NCI-H187 (cell line): ENCODE results near the gene KDM8.

Experiments
- DNase-seq, 2 experiments: peaks; one replicate each; lab custom pipeline; 2025; lab: John Stamatoyannopoulos, UW

KDM8 gene

DNA sequence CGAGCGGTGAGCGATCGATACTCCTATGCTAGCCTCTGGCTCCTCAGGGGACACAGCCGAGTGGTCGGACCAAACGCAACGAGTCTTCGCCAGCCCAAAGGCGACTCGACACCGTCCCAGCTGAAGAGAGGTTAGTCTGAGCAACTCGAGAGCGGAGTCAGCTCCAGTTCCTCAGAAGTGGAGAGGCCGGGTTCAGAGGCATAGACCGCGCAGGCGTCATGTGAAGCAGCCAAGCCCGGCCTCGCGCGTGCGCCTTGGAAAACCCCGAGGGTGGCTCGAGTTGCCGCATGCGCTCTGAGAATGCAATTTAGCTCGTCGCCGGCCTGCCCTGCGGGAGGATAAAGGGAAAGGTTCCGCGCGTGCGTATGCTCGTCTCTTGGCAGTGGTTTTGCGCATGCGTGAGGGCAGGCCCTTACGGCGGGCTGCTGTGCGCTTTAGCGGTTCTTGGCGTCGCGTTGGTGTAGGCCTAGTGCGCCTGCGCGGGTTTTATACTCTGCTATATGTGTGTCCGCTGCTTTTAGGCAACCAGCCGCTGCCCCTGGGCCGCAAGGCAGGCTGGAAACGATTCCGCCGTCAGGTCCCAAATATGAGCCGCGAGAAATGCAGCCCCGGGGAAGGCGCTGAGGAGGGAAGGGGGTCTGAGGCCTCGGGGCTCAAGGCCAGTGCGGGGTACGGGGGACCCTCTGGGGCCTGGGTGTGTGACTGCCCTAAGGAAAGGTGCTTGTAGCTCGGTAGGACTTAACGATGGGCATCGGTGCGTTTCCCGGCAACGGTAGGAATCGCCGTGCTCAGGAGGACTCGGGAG, at the start of gene KDM8:
Gene KDM8 (plus strand): TSS at position 20 of the 805 bp plus-strand sequence. CDS start 6,598 bp downstream, outside the sequence.
- DNase-seq: peak; percentile 90 to 93

DNA sequence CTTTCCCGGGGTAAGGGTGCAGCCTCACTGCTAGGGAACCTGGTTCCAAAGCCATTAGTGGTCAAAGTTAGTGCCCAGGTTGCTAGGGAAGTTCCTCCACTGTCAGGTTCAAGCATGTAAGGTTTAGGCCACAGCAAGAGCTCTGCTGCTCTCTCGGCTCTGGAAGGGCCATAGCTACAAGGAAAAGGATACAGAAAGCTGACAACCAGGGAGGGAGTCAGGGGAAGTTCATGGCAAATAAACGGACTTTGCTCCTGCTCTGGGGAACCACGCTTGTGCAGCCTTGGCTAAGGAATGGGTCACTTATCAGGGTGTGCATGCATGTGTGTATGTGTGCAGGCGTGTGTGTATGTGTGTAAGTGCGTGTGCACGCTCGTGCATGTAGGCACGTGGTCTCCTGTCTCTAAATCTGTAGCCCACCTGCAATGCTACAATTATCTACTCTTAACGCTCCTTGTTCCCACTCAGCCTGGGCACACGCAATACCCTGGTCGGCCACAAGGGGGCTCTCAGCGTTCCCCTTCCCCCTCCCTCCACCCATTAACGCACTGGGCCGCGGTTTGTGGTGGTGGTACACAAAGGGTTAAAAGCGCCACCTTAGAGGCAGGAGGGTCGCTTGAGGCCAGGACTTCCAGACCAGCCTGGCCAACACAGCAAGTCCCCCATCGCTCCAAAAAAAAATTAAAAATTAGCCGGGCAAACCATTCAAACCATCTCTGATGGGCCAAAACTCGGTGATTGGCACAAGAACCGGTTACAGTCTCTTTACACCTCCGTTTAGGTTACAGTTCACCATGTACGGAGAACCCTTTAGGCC, 48.4 kb upstream of the KDM8 start:
- no peak for DNase-seq

DNA sequence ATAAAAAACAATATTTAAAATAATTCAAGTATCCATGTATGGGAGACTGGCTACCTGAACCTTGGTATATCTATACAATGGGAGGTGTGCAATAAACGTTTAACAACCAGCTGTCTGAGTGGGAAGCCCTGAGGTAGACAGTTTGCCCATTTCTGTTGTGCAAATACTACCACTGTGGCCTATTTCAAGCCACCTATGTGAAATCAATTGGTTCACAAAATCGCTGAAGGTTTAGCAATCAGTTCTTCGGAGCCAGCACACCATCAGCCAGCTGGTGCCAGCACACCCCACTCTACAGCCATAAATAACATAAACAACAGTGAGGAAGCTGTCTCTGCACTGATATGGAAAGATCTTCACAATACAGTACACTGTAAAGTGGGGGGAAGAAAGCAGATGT, 46.7 kb upstream of the KDM8 start:
- DNase-seq: no peak

DNA sequence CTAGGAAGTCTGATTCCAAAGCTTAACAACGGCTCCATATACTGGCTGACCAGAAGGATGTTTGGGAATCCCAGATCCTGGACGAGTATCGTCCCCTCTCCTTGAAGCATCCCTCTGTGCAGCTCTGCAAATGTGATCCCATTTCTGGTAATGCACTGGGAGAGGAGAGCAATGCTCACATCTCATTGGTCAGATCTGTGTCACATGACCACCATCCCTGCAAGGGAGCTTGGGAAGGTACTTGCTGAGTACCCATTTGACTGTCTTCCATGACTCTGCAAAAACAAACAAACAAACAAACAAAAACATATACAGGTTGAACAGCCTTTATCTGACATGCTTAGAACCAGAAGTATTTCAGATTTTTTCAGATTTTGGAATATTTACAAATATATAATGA, 41.9 kb upstream of the KDM8 start:
- DNase-seq: no peak

DNA sequence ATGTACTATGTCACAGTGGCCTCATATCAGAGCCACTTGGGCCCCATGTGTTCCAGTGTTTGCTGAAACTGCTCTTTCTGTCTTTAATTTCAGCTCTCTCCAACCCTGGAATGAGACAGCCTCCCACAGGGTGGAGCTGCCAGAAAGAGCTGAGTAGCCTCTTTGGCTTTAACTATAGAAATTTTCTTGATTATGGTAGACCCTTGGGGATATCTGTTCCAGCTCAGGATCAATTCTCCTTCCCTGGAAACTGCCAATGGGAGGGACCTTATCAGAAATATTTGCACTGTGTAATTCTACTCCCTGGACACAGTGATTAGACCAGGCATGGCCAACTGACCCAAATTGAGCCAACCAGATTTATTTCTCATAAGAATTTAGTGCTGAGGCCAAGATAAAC, 39.0 kb upstream of the KDM8 start:
- no peak for DNase-seq

DNA sequence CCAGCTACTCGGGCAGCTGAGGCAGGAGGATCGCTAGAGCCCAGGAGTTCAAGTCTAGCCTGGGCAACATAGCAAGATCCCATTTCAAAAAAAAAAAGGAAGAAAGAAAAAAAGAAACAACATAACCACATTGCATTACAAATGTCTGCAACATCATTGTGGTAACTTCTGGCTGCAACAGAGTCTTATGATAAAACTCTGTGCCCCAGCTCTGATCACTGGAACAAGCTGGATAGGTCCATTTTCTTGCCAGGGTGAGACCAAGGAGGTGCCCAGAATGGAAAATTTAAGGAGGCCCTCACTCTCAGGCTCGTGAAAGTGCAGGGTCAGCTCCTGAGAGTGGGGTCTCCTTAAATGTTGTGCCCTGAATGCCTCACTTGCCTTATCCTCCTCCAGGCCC, 37.8 kb upstream of the KDM8 start:
- no peak for DNase-seq

DNA sequence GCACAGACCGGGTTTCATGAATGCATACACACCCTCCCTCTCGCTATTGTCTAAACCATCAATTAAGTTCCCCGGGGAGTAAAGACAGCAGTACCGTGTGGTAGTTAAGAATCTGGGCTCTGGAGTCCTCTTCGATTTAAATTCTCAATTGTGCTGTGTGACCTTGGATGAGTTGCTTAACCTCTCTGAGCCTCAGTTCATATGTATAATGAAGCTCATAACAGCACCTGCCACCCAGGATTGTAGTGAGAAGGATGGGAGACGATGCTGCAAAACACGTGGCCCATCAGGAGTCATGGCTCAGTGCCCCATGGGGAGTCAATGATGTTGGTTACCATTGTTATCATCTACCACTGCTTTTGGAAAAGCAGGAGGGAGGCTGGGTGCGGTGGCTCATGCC, 34.5 kb upstream of the KDM8 start:
- no peak for DNase-seq

DNA sequence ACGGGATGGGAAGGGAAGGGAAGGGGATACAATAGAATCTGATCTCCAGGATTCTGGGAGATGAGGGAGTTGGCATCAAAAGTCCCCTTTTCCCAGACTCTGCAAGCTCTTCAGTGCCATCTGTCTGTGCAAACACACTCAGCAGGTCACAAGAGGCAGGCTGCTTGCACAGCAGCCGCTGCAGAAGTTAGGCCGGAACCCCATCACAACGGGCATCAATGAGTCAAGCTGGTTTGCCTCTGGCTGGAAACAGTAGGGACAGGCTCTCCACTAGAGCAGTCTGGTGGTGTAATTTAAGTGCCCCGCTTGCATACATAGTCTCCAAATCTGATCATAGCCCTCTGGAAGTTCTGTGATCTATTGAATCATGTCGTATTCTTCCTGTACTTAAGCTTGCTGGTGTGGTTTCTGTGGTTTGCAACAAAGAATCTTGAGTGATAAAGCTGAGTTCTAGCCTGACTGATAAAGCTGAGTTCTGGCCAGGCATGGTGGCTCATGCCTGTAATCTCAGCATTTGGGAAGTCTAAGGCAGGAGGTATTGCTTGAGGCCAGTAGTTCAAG, 33.7 kb upstream of the KDM8 start:
- no peak for DNase-seq

DNA sequence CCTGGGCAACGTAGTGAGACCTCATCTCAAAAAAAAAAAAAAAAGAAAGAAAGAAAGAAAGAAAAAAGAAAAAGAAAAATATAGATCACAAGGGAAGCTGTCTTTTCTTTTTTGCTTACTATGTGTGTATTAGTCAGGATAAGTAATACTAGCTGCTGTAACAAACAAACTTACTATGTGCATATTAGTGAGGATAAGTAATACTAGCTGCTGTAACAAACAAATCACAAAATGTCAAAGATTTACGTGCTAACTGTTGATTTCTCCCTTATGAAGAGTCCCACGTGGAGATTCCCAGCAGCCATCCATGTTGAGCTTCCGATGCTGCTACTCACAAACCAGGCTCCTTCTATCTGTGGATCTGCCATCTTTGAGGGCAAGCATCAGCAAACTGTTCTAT, 31.7 kb upstream of the KDM8 start:
- DNase-seq: no peak

DNA sequence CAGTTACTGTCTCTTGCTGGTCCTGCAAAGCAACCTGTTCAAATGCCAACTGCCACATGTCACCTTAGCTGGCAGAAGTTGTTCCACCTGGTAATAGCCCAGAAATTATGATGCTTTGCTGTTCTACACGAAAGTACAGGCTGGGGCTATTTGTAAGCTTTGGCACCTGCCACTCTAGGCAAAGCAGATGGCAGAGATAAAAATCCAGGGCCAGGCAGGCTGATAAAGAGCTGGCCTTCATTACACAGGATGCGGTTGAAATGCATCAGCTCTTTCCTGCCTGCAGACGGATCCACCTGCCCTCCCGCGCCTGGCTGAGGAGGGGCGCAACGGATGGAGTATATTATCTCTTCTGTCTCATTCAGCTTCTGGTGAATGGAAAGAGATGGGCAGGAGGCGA, 29.3 kb upstream of the KDM8 start:
- no peak for DNase-seq

DNA sequence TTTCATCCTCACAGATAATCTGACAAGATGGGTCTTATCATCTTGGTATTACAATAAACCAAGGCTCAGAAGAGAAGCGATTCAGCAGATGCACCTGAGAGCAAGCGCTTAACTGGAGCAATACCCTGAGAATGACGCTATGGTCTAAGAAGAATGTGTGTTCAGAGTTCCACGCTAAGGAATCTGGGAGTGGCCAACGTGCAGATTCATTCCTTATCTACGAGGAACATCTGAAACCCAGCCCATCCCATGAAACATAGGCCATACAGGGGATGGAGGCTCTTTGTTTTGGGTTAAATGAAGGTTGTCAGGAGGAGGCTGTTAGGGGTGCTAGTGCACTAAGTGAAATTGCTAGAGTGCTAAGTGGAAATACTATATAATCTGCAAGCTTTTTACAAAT, 28.5 kb upstream of the KDM8 start:
- DNase-seq: no peak

DNA sequence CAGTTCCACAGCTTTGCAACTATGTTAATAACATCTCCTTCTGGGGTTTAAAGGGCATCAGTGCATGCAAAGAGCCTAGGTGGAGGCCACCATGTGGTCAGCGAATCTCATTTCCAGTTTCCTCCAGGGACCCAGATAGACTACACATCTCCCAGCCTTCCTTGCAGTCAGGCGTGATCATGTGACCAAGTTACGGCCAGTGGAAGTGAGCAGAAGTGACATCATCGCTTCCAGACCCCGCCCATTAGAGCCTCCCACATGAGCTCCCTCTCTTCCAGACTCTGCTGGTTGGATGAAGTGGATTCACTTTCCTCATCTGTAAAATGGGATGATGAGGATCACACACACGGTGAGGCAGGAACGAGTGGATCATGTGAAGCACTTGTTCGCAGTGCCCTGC, 27.4 kb upstream of the KDM8 start:
- DNase-seq: no peak

DNA sequence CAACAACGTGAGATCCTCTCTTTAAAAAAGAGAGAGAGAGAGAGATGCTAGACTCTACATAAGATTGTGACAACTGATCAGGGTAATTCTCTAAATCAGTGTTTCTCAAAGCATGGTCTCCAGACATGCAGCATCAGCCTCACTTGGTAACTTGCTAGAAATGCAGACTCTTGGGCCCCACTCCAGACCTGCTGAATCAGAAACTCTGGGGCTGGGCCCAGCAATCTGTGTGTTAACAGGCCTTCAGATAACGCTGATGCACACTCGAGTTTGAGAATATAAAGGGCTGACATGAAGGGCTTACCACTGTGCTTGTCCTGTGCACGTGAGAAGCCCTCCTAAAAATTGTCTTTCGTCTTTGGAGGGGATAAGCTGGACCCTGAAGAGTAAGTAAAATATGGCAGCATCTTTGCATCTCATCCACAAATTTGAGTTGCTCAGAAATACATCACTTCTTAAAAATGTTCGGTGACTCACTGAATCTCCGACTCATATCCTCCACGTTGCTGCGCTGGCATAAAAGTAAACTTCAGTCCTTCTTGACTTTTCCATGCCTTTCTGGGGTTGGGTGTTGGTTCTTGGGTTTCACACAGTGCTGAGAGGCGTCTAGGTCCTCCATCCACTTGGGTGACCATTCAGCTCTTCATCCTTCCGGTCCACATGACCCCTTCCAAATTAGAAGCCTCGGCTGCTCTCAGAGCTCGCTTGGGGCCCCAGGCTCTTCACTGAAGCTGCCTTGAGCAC, 26.1 kb upstream of the KDM8 start:
- DNase-seq: no peak

DNA sequence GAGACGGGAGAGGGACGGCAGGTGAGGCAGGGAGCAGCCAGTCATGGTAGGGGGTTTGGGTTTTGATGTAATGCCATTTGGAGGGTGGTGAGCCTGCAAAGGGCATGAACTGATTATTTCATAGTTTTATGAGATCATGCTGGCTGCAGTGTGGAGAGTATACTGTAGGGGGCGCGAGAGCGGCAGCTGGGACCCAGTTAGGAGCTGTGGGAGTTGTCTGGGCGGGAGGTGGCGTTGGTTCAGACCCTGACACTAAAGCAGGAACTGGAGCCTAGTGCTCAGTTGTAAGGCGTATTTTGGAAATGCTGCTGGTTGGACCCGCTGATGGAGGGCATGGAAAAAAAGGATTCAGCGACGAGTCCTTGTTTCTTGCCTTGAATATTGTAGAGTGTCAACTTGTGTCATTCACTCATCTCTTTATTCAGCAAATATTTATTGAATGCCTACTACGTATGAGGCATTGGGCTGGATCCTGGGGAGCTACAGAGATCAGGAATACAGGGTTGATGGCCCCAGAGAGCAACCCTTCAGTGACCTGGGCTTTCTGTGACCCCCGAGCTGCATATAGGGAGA, 23.7 kb upstream of the KDM8 start:
- DNase-seq: no peak

DNA sequence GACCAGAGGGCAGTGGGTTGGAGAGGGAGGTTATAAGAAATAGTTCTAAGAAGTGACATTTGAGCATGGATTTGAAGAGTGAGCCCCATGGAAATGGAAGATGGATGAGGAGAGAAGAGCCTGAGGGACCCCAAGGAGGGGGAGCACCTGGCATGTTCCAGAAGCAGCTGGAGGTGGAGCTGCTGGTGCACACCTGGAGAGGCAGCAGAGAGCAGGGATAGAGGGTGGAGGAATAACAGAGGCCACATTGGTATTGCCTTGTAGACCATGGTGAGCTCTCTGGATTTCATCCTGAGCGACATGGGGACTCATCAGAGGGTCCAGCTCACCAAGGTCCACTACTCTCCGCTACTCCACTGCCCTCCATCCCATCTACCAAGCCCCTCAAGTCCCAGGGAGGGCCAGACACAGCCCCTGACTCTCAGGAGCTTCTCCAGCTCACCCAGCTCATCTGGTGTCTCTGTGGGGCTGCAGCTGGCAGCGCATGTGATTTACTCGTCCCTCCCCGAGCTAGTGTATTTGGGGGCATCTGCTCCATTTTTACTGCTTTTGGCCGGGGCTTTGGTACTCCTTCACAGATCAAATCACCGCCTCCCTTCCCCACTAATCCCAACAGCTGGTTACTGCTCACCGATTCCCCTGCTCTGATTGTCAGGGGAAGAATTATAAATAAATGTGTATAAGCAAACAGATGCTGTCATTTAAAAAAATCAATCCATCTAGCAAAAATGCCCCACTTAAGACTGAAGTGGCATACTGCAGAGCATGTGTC, 22.1 kb upstream of the KDM8 start:
- DNase-seq: no peak

DNA sequence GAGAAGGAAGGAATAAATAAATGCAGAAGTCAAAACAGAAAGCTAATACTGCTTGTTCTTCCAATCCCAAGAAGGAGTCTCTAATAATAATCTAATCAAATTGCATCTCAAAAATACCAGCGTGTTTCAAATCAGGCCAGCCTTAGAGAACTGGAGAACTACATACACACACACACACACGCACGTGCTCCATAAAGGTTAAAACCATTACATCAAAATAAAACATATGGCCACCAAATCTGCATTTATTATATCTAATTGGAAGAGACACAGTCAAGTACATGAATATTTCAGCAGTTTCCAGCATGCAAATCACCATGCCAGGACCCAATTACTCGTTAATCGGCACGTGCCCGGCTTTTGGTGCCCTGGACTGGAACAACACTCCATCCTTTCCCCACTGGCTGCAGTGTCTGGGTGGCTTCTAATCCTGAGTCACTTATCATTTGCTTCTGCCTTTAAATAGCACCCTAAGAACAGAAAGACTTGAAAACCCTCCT, 20.4 kb upstream of the KDM8 start:
- no peak for DNase-seq

DNA sequence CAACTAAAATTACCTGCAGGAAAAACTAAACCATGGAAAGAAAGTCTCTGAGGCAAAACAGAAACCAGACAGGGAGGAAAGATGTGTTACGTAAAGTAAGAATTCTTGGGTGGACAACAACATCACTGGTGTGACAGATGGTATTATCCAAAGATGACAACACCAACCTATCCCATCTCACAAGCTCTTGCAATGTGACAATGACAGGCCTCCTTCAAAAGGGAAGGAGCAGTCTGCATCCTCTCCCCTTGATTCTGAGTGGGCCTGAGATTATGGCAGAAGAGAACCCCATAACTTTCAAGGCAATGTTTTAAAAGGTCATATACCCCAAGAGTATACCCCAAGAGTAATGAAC, 17.6 kb upstream of the KDM8 start:
- no peak for DNase-seq

DNA sequence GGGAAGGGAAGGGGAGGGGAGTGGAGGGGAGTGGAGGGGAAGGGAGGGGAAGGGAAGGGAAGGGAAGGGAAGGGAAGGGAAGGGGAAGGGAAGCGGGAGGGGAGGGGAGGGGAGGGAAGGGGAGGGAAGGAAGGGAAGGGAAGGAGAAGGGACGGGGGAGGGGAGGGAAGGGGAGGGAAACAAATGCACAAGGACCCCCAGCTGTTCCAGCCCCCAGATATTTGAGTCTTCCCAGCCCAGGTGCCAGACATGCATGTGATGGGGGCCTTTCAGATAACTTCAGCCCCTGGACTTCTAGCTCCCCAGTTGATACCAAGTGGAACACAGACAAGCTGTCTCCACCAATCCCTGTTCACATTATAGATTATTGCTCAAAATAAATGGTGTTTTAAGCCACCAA, 14.7 kb upstream of the KDM8 start:
- DNase-seq: no peak

DNA sequence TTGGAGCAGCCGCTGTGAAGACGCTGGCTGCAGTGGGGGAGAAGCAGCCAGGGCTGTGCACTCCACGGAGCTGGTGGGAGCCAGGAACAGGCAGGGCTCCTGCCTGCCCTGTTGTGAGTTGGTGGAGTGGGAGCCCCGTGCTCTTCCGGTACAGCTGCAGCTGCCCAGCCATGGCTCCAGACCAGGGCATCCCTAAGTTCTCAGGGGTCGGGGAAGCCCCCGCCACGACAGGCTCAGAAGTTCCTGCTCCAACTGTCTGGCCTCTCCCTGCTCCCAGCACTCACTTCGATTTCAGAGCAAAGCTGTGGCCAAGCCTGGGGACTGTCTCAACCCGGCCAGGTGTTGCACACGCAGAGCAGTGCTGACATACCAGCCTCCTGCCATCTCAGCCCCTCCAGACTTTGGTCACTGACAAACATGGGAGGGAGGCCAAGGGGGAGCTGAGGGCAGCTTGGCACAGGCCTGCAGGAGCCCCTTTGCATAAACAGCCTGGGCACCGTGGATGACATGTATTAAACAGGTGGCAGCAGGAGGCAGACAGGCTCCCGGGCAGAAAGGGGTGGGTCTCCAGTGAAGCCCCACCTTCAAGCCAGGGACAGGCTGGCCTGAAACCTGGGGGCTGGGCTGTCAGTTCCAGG, 13.9 kb upstream of the KDM8 start:
- DNase-seq: no peak

DNA sequence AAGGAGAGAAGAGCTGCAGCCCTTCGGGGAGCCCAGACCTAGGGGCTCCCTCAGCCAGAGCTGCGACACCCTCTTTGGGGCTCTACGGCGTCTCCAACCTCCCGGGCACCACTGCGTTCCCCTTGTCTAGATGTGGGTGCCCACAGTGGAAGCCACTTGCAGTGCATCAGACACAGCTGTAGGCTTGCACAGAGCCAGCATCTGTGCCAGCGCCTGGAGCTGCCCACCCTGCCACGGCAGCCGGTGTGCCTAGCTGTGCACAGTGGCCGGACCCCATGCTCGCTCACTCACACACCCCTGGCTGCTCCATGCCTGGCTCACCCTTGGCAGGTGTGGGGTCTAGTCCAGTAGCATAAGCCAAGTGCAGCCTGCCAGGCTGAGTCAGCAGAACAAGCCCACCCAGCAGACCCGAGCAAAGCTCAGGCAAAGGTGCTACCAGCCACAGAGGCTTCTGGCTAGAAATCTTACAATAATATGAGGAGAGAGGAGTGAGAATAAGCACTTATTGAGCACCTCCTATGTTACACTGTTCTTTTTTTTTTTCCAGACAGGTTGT, 12.9 kb upstream of the KDM8 start:
- DNase-seq: no peak
